Lung microvascular endothelial cell (primary cell): ENCODE data around the gene BBS10. TPM values are rescaled to one million over a fixed set of nuclear protein-coding genes. Genes with fewer than 3 reads are reported as not detected.
"Not testable (repeated sequence)": the region's sequence is repeated elsewhere in the genome, so short reads cannot be mapped to it uniquely, and the experiment has no call there.

Experiments
- DNase-seq, 2 donors: peaks; one replicate each; pipeline versions ENCODE4 v3.0.0 to v3.0.0-alpha.2; 2010; ENCODE audit warnings: low read depth in 2 of 2
- total RNA-seq: library from RNA; depleted of rRNA; stranded (reverse); fragments of >200 nt; gene quantifications from 2 replicates; pipeline ENCODE4 v1.2.1, GENCODE V29; 2014

BBS10 gene
- total RNA-seq: 7.2 and 10.7 TPM in 2 replicates

GRCh38 chr12:76348079-76348901, at the start of gene BBS10:
Gene BBS10, minus strand, starts transcription at chr12:76348415. Its CDS starts 57 bp downstream, at chr12:76348358.
- peak; percentile 90 to 93 for DNase-seq

GRCh38 chr12:76391461-76391860, 43.2 kb upstream of the BBS10 start:
- DNase-seq: no peak

- DNase-seq: no peak
Measured at GRCh38 chr12:76387614-76388013, 39.4 kb upstream of the BBS10 start.

- no peak for DNase-seq
Measured at GRCh38 chr12:76384560-76384959, 36.3 kb upstream of the BBS10 start.

GRCh38 chr12:76383988-76384387, 35.8 kb upstream of the BBS10 start:
- DNase-seq: no peak

GRCh38 chr12:76379261-76379660, 31.0 kb upstream of the BBS10 start:
- no peak for DNase-seq

GRCh38 chr12:76376876-76377275, 28.7 kb upstream of the BBS10 start:
- DNase-seq: not testable (repeated sequence)

- no peak for DNase-seq
Measured at GRCh38 chr12:76375939-76376338, 27.7 kb upstream of the BBS10 start.

- no peak for DNase-seq
Measured at GRCh38 chr12:76375470-76375869, 27.3 kb upstream of the BBS10 start.

GRCh38 chr12:76374386-76375020, 26.3 kb upstream of the BBS10 start:
- no peak for DNase-seq

- no peak for DNase-seq
Measured at GRCh38 chr12:76368230-76368629, 20.0 kb upstream of the BBS10 start.

GRCh38 chr12:76366163-76366562, 17.9 kb upstream of the BBS10 start:
- DNase-seq: no peak

GRCh38 chr12:76364131-76364530, 15.9 kb upstream of the BBS10 start:
- not testable (repeated sequence) for DNase-seq

GRCh38 chr12:76360316-76360715, 12.1 kb upstream of the BBS10 start:
- DNase-seq: no peak

GRCh38 chr12:76356071-76356470, 7.9 kb upstream of the BBS10 start:
- no peak for DNase-seq

- peak; percentile 84 to 85 for DNase-seq
Measured at GRCh38 chr12:76346798-76347420, 1.3 kb downstream of the BBS10 start.

- DNase-seq: no peak
Measured at GRCh38 chr12:76346236-76346635, 2.0 kb downstream of the BBS10 start.

- no peak for DNase-seq
Measured at GRCh38 chr12:76345569-76345968, 2.6 kb downstream of the BBS10 start.

- DNase-seq: peak in 1 of 2 donors; percentile 63
Measured at GRCh38 chr12:76341436-76342030, 6.7 kb downstream of the BBS10 start.

GRCh38 chr12:76340680-76341435, 7.4 kb downstream of the BBS10 start:
- DNase-seq: peak in 1 of 2 donors; percentile 45

- peak in 1 of 2 donors; percentile 56 for DNase-seq
Measured at GRCh38 chr12:76337583-76337982, 10.6 kb downstream of the BBS10 start.
